T-helper 9 cell (primary cell): ENCODE measurements around the gene IL4.

Experiments used
- DNase-seq: peaks from one replicate; pipeline ENCODE4 v3.0.0-alpha.2; 2020

IL4 gene

DNA sequence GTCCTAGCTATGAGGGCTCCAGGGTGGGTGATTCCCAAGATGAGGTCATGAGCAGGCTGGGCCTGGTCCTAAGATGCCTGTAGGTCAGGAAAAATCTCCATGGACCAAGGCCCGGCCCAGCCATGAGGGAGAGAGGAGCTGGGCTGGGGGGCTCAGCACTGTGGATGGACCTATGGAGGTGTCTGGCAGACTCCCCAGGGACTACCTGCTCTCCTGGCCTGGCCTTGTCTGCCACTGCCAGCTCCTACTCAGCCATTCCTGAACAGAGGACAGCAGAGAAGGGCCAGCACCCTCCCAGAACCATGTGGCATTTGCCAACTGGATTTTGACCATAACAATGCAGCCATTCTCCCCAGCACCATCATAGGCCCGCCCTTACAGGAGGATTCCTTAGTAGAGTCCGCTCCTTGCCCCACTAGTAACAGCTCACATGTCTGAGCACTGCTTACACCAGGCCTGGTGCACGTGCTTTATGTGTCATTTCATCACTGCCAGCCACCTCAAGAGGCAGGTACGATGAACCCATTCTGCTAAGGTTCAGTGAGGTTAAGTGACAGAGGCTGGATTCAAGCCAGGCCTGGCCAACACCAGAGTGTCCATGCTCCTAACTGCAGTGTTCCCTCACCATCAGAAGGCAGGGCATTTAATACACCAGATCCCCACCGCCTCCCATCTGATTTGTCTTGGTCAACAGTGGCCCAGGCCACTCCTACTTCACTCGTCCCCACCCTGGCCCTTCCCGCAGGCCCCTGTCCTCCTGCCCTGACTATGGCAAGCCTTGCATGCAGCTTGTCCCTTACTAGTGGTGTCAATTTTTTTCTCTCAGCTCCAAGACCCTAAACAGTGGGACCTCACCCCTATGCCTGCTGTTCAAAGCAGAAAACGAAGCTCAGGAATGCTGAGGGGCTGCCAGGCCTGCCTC, 15.1 kb upstream of the IL4 start:
- DNase-seq = no peak

DNA sequence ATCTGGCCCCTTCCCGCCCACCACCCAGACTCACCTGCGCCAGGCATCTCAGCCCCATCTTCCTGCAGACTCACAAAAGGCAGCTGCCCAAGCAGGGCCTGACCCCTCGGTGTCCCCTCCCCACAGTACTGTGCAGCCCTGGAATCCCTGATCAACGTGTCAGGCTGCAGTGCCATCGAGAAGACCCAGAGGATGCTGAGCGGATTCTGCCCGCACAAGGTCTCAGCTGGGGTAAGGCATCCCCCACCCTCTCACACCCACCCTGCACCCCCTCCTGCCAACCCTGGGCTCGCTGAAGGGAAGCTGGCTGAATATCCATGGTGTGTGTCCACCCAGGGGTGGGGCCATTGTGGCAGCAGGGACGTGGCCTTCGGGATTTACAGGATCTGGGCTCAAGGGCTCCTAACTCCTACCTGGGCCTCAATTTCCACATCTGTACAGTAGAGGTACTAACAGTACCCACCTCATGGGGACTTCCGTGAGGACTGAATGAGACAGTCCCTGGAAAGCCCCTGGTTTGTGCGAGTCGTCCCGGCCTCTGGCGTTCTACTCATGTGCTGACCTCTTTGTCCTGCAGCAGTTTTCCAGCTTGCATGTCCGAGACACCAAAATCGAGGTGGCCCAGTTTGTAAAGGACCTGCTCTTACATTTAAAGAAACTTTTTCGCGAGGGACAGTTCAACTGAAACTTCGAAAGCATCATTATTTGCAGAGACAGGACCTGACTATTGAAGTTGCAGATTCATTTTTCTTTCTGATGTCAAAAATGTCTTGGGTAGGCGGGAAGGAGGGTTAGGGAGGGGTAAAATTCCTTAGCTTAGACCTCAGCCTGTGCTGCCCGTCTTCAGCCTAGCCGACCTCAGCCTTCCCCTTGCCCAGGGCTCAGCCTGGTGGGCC, 13.9 kb upstream of the IL4 start:
- DNase-seq = no peak

- no peak for DNase-seq
Measured at GRCh38 chr5:132661231-132662003, 12.4 kb upstream of the IL4 start.

- no peak for DNase-seq
Measured at GRCh38 chr5:132662004-132662401, 11.8 kb upstream of the IL4 start.

DNA sequence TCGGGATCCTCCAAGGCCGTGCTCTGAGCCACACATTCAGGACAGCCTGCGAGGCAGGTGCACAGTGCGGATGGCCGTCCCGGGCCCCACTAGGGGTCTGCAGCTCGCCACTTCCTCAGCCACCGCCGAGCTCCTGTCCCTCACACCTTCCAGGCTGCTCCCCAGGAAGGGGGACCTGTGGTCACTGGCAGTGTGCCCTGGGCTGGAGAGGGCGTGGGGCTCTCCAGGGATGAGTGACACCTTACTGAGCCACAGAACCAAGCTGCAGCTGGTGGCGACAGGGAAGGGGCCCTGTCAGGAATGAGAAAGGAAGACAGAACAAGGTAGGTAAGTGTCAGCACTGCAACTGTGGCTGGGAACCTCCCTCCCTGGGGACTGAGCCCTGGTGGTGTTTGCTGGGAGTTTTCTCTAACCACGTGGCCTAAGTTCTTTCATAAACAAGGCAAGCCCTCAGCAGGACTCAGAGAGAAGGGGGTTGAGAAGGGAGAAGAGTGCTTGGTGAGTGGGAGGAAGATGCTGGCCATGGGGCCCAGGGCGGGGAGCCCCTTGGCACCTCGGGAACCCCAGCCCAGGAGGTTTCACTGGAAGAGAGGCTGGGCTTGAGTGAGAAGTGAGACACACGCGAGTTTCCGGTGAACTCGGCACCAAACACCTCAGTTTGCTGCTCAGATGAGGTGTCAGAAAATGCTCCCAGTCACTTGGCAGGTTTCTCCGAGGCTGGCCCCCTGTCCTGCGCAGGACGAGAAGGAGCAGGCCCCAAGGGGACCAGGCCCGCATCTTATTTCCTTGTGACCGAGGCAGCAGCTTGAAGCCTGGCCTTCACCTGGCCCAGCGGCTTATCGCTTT, 10.6 kb upstream of the IL4 start:
- DNase-seq = no peak

DNA sequence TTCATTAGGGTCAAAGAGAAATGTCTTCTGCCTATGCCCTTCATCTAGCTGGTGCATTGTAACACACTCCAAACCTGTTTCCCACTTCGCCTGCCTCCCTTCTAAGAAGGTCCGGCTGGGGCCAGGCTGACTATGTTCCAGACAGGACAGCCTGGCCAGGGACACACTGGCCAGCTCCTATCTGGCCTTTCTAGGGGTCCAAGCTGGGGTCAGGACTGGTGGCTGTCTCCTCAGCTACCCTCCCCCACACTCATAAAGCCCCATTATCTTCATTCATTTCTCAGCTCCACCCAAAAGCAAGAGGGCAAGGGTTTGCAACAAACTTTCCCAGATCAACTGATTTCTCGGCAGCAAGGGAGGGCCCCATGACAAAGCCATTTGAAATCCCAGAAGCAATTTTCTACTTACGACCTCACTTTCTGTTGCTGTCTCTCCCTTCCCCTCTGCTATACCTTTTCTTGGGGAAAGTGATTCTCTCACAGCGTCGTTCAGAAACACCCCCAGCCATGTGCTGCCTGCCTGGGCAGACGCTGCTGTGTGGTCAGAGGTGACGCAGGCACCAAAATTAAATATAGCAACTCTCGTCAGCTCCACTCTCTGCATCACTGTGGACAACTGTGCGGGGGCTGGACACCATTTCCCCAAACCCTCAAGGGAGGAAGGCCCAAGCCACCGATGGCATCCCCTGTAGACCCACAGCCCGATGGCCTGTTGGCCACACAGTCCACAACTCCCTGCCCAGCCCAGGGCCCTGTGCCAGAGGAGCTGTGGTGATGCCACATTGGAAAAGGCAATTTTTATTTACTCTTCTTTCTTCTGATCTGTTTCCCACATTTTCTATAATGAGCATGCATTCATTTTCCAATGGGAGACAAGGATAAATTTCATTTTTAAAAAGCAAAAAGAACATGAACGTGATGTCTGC, 9.8 kb upstream of the IL4 start:
- DNase-seq = no peak

DNA sequence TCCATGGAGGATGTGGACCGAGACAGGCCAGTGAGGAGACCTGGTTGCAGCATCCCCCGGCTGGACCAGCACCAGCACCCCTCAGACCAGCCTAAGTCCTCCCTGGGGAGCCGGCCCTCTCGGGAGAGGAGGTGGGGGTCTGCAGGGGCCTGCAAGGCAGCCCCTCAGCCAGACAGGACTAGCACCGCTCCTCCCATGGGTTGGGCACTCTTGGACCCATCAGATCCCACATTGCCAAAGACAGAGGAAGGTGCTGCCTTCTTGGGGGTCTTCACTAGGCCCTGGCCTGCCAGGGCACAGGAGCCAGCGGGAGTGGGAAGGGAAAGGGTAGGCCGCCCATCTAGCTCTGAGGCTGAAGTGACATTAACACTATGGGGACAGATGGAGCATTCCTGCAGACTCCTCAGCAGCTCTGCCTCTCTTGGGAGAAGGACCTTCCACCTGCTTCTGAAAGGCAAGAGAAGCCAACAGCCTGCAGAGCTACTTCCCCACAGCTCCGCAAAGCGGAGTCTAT, 9.0 kb upstream of the IL4 start:
- DNase-seq = no peak

GRCh38 chr5:132665574-132666080, 8.2 kb upstream of the IL4 start:
- DNase-seq = no peak

GRCh38 chr5:132666310-132667123, 7.3 kb upstream of the IL4 start:
- no peak for DNase-seq

DNA sequence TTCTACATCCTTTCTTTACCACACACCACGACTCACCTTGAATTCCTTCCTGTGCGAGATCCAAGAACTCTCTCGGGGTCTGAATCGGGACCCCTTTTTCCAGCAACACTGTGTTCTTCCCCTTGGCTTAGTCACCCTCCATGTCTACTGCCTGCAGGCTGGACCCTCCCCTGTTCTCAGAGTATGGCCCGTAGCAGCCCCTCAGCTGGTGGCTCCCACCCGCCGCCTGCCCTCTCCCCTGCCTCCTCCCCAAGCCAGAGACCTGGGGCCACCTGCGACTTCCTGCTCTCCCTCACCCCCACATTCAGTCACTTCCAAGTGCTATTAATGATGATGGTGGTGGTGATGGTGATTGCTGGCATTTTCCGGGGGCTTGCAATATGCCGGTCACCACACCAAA, 6.5 kb upstream of the IL4 start:
- no peak for DNase-seq

- no peak for DNase-seq
Measured at GRCh38 chr5:132667761-132668705, 5.8 kb upstream of the IL4 start.

DNA sequence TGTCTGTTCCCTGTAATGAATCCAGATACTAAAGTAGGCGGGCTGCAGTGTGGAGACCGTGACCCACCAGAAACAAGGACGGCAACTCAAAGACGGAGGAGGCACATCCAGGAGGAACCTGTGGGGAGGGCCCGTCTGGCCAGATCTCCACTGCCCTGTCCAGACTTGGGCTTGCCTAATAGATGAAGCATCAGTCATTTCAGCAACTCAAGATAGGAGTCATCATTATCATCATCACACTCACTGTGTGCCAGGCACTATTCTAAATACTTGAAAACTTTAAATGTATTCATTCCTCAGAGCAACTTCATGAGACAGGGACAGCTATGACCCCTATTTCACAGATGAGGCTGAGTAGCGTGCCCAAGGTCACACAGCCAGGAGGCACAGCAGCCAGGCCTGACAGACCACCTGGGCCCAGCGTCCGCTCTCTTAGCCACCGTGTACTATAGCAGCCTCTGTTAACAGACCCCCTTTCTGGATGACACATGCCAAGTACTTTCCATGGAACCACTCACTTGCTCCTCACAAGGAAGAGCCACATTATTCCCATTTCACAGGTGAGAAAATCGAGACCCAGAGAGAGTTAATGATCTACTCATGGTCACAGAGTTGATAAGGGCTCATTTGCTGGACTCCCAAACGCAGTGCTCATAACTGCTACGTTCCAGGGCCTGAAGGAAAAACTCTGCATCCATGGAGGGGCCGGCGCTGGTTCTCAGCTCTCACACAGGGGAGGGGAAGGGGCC, 4.9 kb upstream of the IL4 start:
- no peak for DNase-seq

- DNase-seq = no peak
Measured at GRCh38 chr5:132669455-132669820, 4.4 kb upstream of the IL4 start.

DNA sequence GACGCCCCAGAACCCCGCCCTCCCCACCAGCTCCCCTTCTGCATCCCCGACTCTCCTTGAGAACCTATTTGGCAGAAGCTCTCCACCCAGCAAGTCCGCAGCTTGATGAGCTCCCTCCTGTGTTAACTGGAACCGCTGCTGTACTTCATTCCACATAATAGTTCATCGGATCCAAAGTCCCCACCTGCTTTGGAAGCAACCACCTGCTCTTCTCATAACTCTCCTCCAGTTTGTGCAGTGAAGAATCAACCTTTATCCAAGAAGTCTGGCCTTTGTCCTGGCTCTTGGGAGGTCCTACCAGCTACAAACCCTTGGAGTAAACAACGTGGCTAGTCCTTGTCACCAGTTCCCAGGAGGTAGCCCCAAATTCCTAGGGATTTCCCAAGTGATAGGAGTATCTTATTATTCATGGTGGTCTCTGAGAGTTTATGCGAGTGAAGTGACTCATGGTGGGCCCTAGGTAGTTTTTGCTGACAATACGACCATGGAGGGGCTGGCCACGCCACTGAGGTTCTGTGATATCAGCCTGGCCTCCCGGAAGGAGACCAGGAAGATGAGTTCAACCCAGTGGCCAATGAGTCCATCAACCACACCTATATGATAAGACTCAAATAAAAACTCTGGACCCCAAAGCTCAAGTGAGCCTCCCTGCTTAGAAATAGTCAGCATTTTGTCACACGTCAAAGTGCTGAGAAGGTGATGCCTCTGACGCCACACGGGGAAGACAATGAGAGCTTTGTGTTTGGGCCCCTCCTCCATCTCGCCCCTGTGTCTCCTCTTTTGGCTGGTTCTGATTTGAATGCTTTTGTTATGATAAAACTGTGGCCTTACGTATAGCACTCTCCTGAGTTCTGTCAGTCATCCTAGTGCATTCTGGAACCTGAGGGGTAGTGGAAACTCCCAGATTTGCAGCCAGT, 3.6 kb upstream of the IL4 start:
- DNase-seq = no peak

GRCh38 chr5:132671000-132671399, 2.8 kb upstream of the IL4 start:
- no peak for DNase-seq

DNA sequence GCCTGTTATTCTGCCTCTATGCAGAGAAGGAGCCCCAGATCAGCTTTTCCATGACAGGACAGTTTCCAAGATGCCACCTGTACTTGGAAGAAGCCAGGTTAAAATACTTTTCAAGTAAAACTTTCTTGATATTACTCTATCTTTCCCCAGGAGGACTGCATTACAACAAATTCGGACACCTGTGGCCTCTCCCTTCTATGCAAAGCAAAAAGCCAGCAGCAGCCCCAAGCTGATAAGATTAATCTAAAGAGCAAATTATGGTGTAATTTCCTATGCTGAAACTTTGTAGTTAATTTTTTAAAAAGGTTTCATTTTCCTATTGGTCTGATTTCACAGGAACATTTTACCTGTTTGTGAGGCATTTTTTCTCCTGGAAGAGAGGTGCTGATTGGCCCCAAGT, 301 bp upstream of the IL4 start:
- no peak for DNase-seq
